HEK293 (cell line): ENCODE results near the gene LCAT.
A peak's percentile ranks its signal among the peaks of the same experiment; 100 is the strongest.
"Not testable (repeated sequence)": the region's sequence is repeated elsewhere in the genome, so short reads cannot be mapped to it uniquely, and the experiment has no call there.

Experiments
- CTCF ChIA-PET: fragments of 350-600 bp; formaldehyde crosslinking; extraction: SDS; loops from one replicate; lab custom pipeline; 2021; ENCODE audit warnings: antibody characterized with exemption; lab: Yijun Ruan, JAX
- POLR2A ChIA-PET: fragments of 300-600 bp; formaldehyde crosslinking; extraction: SDS; loops from one replicate; lab custom pipeline; 2020; ENCODE audit warnings: antibody characterized with exemption, inconsistent platforms; lab: Yijun Ruan, JAX
- H3K27ac ChIP-seq: fragments of 200-500 bp; sonication (Bioruptor generic); 2 replicates; pipeline ENCODE4 v1.5.1; 2014; ENCODE audit warnings: low read depth, low read length, control low read depth, inconsistent platforms; ENCODE audit errors: extremely low read depth
- H3K36me3 ChIP-seq, 2 experiments: fragments of 200-500 bp in 1 of 2; sonication (Bioruptor generic) in 1 of 2; 1 replicate in 1 of 2; 2 replicates in 1 of 2; pipeline ENCODE4 v1.5.1; 2014 to 2017; ENCODE audit warnings: inconsistent platforms in 2 of 2, low read length in 2 of 2; ENCODE audit not compliant: control insufficient read depth in 2 of 2, insufficient read depth in 1 of 2
- H3K4me1 ChIP-seq: fragments of 200-500 bp; sonication (Bioruptor generic); 2 replicates; pipeline ENCODE4 v1.5.1; 2014; ENCODE audit warnings: mild to moderate bottlenecking, low read length, inconsistent platforms; ENCODE audit not compliant: control insufficient read depth, insufficient read depth
- H3K4me3 ChIP-seq: 2 replicates; pipeline ENCODE4 v1.5.1; 2011; ENCODE audit warnings: low read depth, mild to moderate bottlenecking, control low read depth, low read length, moderate library complexity
- H3K9me3 ChIP-seq: fragments of 200-500 bp; sonication (Bioruptor generic); 2 replicates; pipeline ENCODE4 v1.5.1; 2014; ENCODE audit warnings: low read depth, low read length, inconsistent platforms; ENCODE audit not compliant: control insufficient read depth, insufficient read depth
- PRDM1 ChIP-seq: fragments of 450-650 bp; formaldehyde crosslinking; IDR thresholded peaks from 2 replicates; pipeline ENCODE4; 2016; ENCODE audit warnings: missing biosample characterization, missing genetic modification characterization
- SCRT1 ChIP-seq: fragments of 450-650 bp; formaldehyde crosslinking; IDR thresholded peaks from 2 replicates; pipeline ENCODE4 v1.5.1; 2016; ENCODE audit warnings: missing biosample characterization, missing genetic modification characterization, borderline replicate concordance
- SCRT2 ChIP-seq: fragments of 450-650 bp; formaldehyde crosslinking; IDR thresholded peaks from 2 replicates; pipeline ENCODE4 v1.5.1; 2016; ENCODE audit warnings: missing biosample characterization, missing genetic modification characterization
- ZIC2 ChIP-seq: fragments of 450-650 bp; formaldehyde crosslinking; IDR thresholded peaks from 2 replicates; pipeline ENCODE4 v1.5.1; 2016; ENCODE audit warnings: missing biosample characterization, missing genetic modification characterization
- ZNF274 ChIP-seq, 2 experiments: fragments of 200-500 bp in 1 of 2; fragments of 450-650 bp in 1 of 2; sonication (Bioruptor generic) in 1 of 2; formaldehyde crosslinking in 1 of 2; IDR thresholded peaks; 2 replicates each; pipeline versions ENCODE4 v1.5.1 to v1.6.1; 2014 to 2016; ENCODE audit warnings: borderline replicate concordance in 1 of 2, inconsistent platforms in 1 of 2, low read length in 1 of 2, missing biosample characterization in 1 of 2, missing genetic modification characterization in 1 of 2
- ZNF530 ChIP-seq: fragments of 450-650 bp; formaldehyde crosslinking; IDR thresholded peaks from 2 replicates; pipeline ENCODE4 v1.5.1; 2016; ENCODE audit warnings: low read depth, missing biosample characterization, missing genetic modification characterization
- ZNF777 ChIP-seq: fragments of 450-650 bp; formaldehyde crosslinking; IDR thresholded peaks from 2 replicates; pipeline ENCODE4 v1.5.1; 2017; ENCODE audit warnings: missing biosample characterization, missing genetic modification characterization, borderline replicate concordance
- ZSCAN4 ChIP-seq: fragments of 450-650 bp; formaldehyde crosslinking; IDR thresholded peaks from 2 replicates; pipeline ENCODE4 v1.5.1; 2017; ENCODE audit warnings: missing biosample characterization, missing genetic modification characterization
- TF ChIP-seq, protein P1 (sequence below): fragments of 450-650 bp; formaldehyde crosslinking; IDR thresholded peaks from 2 replicates; pipeline ENCODE4 v1.5.1; 2016; ENCODE audit warnings: missing biosample characterization, missing genetic modification characterization

Gene LCAT

DNA sequence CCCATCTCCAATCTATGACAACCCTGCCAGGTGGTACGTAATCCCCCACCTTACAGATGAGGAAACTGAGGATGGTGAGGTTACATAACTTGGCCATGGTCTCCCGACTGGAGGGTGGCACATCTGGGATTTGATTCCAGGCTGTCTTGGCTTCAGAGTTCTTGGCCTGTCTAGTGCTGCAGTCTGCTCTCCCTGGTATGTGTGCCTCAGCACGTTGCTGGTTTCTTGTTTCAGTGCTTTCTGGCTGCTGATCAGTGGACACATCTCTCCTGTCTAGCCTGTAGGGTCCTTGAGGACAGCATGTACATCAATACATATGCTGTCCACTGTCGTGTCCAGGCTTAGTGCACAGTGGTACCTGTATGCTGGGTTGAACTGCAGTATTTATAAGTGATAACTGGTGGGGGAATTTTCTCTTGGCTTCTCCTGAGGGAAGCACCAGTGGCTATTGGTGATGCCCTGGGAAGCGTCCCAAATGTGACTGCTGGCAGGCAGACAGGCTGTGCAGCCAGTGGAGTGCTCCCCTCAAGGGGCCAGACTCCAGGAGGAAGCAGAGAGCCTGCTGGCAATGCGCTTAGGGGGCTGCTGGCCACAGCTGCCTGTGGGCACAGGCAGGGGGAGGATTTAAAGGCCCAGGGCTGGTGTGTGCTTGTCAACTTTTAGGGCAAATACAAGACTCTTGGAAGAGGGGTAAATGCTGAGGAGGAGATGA is 26.6 kb downstream of the LCAT start:
- Histone ChIP-seq H3K27ac (no peak overlapping the region), H3K36me3 (peaks cover 0 to 42% of the 10 kb centered on the region in 2 experiments; a peak in 2 of 3 replicates), H3K9me3 (no peaks in the 10 kb centered on the region), H3K4me3 (no peak overlapping the region), H3K4me1 (no peaks in the 10 kb centered on the region)
- TF ChIP-seq ZIC2 (peak; percentile 62; the same call in 1 of the 2 replicates), ZNF777 (tag by site-specific recombination) (no peak)
- POLR2A ChIA-PET: interaction anchor here (0.8 to 1.2 kb wide), 4 partner anchors 9 to 71 kb away, joined by 3 to 4 read pairs (median 4); partner anchors contain the start of genes NUTF2 and PSKH1
- CTCF ChIA-PET: interaction anchor here (1.5 kb wide), 1 partner anchor 33 kb away, joined by 6 read pairs; the partner anchor contains the start of gene NRN1L

- H3K9me3 ChIP-seq: no peaks in the 10 kb centered on the region
- H3K4me1 ChIP-seq: no peaks in the 10 kb centered on the region
- no peak overlapping the region for H3K4me3 ChIP-seq
- TF ChIP-seq ZNF274 (IDR thresholded peaks at IDR 0.05; ENCODE audit: low read length) (no peak), ZNF274 (tag by site-specific recombination; IDR thresholded peaks at IDR 0.05; ENCODE audit: borderline replicate concordance) (no peak)
- POLR2A ChIA-PET: interaction anchor here (0.7 to 0.8 kb wide), 2 partner anchors 10 to 98 kb away, joined by 3 to 4 read pairs; no protein-coding TSS in a partner anchor
- H3K36me3 ChIP-seq: peaks cover 0 to 54% of the 10 kb centered on the region in 2 experiments; a peak in 2 of 3 replicates
- CTCF ChIA-PET: interaction anchor here (0.6 kb wide), 2 partner anchors 149 to 558 kb away, joined by 3 read pairs; no protein-coding TSS in a partner anchor
- H3K27ac ChIP-seq: no peak overlapping the region
Measured at GRCh38 chr16:67915831-67916723, 27.8 kb downstream of the LCAT start.

- H3K9me3 ChIP-seq, H3K27ac ChIP-seq, H3K4me3 ChIP-seq, H3K4me1 ChIP-seq: not testable (repeated sequence)
- H3K36me3 ChIP-seq: peaks cover 0 to 56% of the 10 kb centered on the region in 2 experiments; a peak in 2 of 3 replicates
- ChIA-PET POLR2A (interaction anchor here (0.7 to 1.5 kb wide), 2 partner anchors 20 to 98 kb away, joined by 3 to 4 read pairs; no protein-coding TSS in a partner anchor), CTCF (interaction anchor here (0.6 to 1.3 kb wide), 3 partner anchors 9 to 150 kb away, joined by 3 to 5 read pairs (median 4); no protein-coding TSS in a partner anchor)
- TF ChIP-seq SCRT2 (tag by site-specific recombination): peak; percentile 0
Measured at GRCh38 chr16:67915496-67915769, 28.5 kb downstream of the LCAT start.

DNA sequence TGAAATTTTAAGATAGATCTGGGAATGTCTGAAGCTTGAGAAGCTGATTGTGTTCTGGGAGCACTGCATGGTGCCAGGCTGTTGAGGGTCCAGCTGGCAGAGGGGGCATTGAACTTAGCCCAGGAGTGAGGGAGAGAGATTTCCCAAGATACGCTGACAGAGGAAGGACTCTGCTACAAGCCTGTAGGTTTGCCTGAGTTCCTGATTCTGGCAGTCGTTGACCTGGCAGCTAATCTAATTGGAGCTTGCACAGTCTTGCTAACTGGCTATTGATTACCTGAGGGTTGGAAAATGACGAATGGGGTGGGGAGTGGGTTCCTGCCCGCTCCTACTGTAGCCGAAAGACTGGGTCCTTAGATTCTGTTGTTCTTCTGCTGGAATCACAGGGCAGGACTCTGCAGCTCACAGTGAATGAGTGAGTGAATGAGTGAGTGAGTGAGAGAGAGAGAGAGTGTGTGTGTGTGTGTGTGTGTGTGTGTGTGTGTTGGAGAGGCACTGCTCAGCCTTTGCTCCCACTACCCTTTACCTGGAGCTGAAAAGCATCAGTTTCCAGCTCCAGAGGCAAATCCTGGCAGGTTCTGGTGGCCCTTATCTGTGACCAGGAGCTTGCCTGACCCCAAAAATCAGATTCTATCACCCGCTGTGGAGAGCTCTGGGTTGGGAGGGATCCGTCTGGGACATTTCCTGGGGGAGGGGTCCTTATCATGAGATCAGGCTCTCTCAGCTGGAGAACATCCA is 29.0 kb downstream of the LCAT start:
- ChIA-PET CTCF (interaction anchor here (0.6 to 1.3 kb wide), 6 partner anchors 10 to 150 kb away, joined by 3 to 5 read pairs (median 4); no protein-coding TSS in a partner anchor), POLR2A (interaction anchor here (0.6 to 1.5 kb wide), 3 partner anchors 21 to 154 kb away, joined by 3 to 4 read pairs (median 4); no protein-coding TSS in a partner anchor)
- Histone ChIP-seq H3K27ac (no peak overlapping the region), H3K36me3 (peaks cover 0 to 60% of the 10 kb centered on the region in 2 experiments; a peak in 2 of 3 replicates), H3K4me1 (no peaks in the 10 kb centered on the region), H3K9me3 (no peaks in the 10 kb centered on the region), H3K4me3 (no peak overlapping the region)
- TF ChIP-seq ZNF530: no peak
- TF ChIP-seq PRDM1 (tag by site-specific recombination): peak; percentile 88
- peak; percentile 78; the same call in 1 of the 2 replicates for TF ChIP-seq SCRT2 (tag by site-specific recombination)
- TF ChIP-seq, protein P1, sequence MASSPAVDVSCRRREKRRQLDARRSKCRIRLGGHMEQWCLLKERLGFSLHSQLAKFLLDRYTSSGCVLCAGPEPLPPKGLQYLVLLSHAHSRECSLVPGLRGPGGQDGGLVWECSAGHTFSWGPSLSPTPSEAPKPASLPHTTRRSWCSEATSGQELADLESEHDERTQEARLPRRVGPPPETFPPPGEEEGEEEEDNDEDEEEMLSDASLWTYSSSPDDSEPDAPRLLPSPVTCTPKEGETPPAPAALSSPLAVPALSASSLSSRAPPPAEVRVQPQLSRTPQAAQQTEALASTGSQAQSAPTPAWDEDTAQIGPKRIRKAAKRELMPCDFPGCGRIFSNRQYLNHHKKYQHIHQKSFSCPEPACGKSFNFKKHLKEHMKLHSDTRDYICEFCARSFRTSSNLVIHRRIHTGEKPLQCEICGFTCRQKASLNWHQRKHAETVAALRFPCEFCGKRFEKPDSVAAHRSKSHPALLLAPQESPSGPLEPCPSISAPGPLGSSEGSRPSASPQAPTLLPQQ: no peak
- peak; percentile 61 for TF ChIP-seq ZSCAN4 (tag by site-specific recombination)
- 0 out of 2 replicates have a peak, but pooled peaks have one; percentile 49 for TF ChIP-seq SCRT1 (tag by site-specific recombination)
